Ishikawa (cell line): ENCODE measurements around the gene PRAMEF27.
"Not testable (repeated sequence)": the region's sequence is repeated elsewhere in the genome, so short reads cannot be mapped to it uniquely, and the experiment has no call there.

Source experiments
- EGR1 ChIP-seq: IDR thresholded peaks from 2 replicates; pipeline ENCODE4 v1.6.1; 2012
- MAX ChIP-seq: IDR thresholded peaks from 2 replicates; pipeline ENCODE4 v1.6.1; 2012
- REST ChIP-seq: IDR thresholded peaks from 2 replicates; pipeline ENCODE4 v1.6.1; 2012; ENCODE audit warnings: low read depth, mild to moderate bottlenecking
- TCF12 ChIP-seq: IDR thresholded peaks from 2 replicates; pipeline ENCODE4 v1.6.1; 2012; ENCODE audit warnings: low read depth
- ZBTB7A ChIP-seq: IDR thresholded peaks from 2 replicates; pipeline ENCODE4 v1.6.1; 2012; ENCODE audit warnings: low read depth

The PRAMEF27 gene

GRCh38 chr1:13056475-13056874 lies at the start of gene PRAMEF27:
Gene PRAMEF27, minus strand, starts transcription at chr1:13056575. Its CDS starts 2,916 bp downstream, at chr1:13053659.
- TF ChIP-seq TCF12, REST, ZBTB7A: not testable (repeated sequence)

- not testable (repeated sequence) for TF ChIP-seq MAX, TCF12, EGR1
Measured at GRCh38 chr1:13070474-13070873, 14.1 kb upstream of the PRAMEF27 start, which contains the start of gene PRAMEF25. Gene PRAMEF25, plus strand, starts transcription at chr1:13070774. Its CDS starts 2,920 bp downstream, at chr1:13073694.
